Rectal smooth muscle tissue (tissue), 1 donor: ENCODE results near the gene CARS2.

Source experiments
- H3K27ac ChIP-seq: one replicate; pipeline ENCODE4 v1.7.0; 2013; ENCODE audit warnings: low read depth, low read length, inconsistent platforms
- H3K27me3 ChIP-seq: one replicate; pipeline ENCODE4 v1.7.0; 2013; ENCODE audit warnings: low read length; ENCODE audit not compliant: control insufficient read depth, insufficient read depth
- H3K36me3 ChIP-seq: one replicate; pipeline ENCODE4 v1.7.0; 2013; ENCODE audit warnings: low read length; ENCODE audit not compliant: control insufficient read depth, insufficient read depth
- H3K4me1 ChIP-seq: one replicate; pipeline ENCODE4 v1.7.0; 2013; ENCODE audit warnings: low read length; ENCODE audit not compliant: control insufficient read depth, insufficient read depth
- H3K4me3 ChIP-seq: one replicate; pipeline ENCODE4 v1.7.0; 2013; ENCODE audit warnings: low read length
- H3K9ac ChIP-seq: one replicate; pipeline ENCODE4 v1.7.0; 2013; ENCODE audit warnings: low read length

CARS2 gene

GRCh38 chr13:110652231-110652730 is 53.6 kb downstream of the CARS2 start:
- no peak overlapping the region for H3K4me3 ChIP-seq
- H3K36me3 ChIP-seq = peaks cover 7% of the 10 kb centered on the region
- no peaks in the 10 kb centered on the region for H3K4me1 ChIP-seq
- no peak overlapping the region for H3K27ac ChIP-seq
- H3K9ac ChIP-seq = no peak overlapping the region
- H3K27me3 ChIP-seq = no peaks in the 10 kb centered on the region

GRCh38 chr13:110651726-110652230 is 54.1 kb downstream of the CARS2 start:
- Histone ChIP-seq H3K4me1 (no peaks in the 10 kb centered on the region), H3K36me3 (peaks cover 7% of the 10 kb centered on the region), H3K9ac (no peak overlapping the region), H3K4me3 (no peak overlapping the region), H3K27me3 (no peaks in the 10 kb centered on the region), H3K27ac (no peak overlapping the region)

- no peaks in the 10 kb centered on the region for H3K27me3 ChIP-seq
- no peak overlapping the region for H3K4me3 ChIP-seq
- H3K27ac ChIP-seq = no peak overlapping the region
- H3K9ac ChIP-seq = no peak overlapping the region
- peaks cover 7% of the 10 kb centered on the region for H3K36me3 ChIP-seq
- no peaks in the 10 kb centered on the region for H3K4me1 ChIP-seq
These were observed 54.6 kb downstream of the CARS2 start for GRCh38 chr13:110651271-110651670.

DNA sequence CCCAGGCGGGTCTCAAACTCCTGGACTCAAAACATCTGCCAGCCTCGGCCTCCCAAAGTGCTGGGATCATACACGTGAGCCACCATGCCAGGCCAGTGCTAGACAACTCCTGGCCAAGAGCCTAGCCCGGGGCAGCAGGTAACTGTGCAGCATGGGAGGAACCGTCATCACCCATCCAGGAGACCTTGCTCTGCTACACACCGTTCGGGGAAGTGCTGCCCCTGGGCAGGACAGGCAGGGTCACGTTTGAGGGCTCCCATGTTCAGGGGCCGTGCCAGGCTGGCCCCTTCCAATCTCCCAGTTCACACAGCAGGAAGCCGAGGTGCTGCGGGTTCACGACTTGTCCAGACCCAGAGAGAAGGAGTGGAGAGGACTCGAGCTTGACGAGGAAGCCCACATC is 55.5 kb downstream of the CARS2 start:
- H3K27ac ChIP-seq = no peak overlapping the region
- H3K36me3 ChIP-seq = peaks cover 10% of the 10 kb centered on the region
- no peak overlapping the region for H3K4me3 ChIP-seq
- H3K27me3 ChIP-seq = no peaks in the 10 kb centered on the region
- H3K4me1 ChIP-seq = no peaks in the 10 kb centered on the region
- no peak overlapping the region for H3K9ac ChIP-seq

DNA sequence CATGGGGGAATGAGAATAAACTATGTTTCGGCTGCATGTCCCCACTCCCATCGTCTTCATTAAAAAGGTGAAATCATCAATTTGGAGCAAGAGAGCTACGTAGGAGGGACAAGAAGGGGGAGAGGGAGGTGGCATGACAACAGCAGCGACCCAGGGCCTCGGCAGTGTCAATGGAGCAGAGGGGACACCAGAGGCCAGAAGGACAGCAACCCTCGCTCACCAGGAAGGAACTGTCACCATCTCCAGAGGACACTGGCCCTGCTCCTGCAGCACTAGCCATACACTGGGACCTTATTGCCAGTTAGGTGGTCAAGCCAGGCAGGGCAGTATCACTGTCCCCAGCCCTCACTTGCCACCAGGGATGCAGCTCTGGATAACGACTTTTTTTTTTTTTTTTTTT is 56.4 kb downstream of the CARS2 start:
- H3K27me3 ChIP-seq = no peaks in the 10 kb centered on the region
- H3K36me3 ChIP-seq = peaks cover 10% of the 10 kb centered on the region
- H3K27ac ChIP-seq = no peak overlapping the region
- no peak overlapping the region for H3K4me3 ChIP-seq
- no peak overlapping the region for H3K9ac ChIP-seq
- H3K4me1 ChIP-seq = peaks cover 2% of the 10 kb centered on the region

DNA sequence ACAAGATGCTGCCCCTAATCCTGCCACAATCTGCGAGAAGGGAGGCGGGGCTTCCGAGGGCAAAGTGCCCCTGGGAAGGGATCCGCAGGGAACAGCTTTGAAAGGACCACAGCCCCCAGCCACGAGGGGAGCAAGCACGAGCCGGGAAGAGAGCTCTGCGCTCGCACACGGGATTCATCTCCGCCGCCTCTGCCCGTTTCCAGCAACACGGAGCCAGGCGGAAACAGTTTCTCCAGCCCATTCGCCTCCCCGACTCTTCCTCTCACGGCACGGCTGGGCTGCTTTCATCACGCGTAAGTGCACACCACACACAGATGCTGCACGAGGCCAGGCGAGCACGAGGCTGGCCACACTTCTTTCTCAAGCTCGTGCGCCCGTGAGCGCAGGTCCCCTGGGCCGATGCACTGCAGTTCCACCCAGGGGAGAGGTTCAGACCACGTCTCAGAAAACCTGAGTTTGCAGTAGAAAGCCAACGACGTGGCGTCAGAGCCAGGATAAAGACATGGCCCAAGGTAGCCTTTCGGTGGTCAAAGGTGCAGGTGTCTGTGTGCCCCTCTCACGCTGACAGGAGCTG is 57.0 kb downstream of the CARS2 start:
- H3K27ac ChIP-seq = no peak overlapping the region
- no peak overlapping the region for H3K9ac ChIP-seq
- no peaks in the 10 kb centered on the region for H3K27me3 ChIP-seq
- no peak overlapping the region for H3K4me3 ChIP-seq
- H3K4me1 ChIP-seq = peaks cover 6% of the 10 kb centered on the region
- H3K36me3 ChIP-seq = peaks cover 10% of the 10 kb centered on the region

DNA sequence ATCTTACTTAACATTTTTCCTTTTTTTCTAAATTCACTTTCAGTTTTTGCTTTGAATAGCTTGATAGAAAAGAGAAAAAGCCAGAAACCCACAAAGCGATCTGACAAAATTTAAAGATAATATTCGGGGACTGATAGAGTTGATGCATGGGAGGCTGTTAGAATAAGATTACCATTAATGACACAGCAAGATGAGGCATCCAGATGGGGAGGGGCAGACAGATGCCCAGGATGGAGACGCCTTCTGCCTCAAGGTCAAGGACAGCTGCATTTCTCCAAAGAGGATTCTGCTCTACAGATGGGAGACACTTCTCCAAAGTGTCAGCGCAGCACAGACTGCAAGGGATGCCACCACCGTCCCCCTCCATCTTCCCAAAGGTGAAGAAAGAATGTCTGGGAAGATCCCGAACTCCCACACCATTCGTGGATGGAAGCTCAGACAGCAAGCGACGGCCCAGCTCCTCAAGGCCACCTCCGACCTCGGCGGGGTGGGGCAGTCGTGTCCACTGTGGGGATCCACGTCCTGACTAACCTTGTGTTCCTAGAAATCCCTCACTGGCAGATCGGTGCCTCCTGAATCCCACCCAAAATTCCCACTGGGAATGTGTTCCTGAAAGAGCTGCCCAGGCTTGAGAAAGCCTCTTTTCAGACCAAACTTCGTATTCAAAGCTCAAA is 57.6 kb downstream of the CARS2 start:
- no peak overlapping the region for H3K9ac ChIP-seq
- H3K27me3 ChIP-seq = no peaks in the 10 kb centered on the region
- H3K36me3 ChIP-seq = peaks cover 10% of the 10 kb centered on the region
- H3K27ac ChIP-seq = no peak overlapping the region
- H3K4me3 ChIP-seq = no peak overlapping the region
- peaks cover 6% of the 10 kb centered on the region for H3K4me1 ChIP-seq

DNA sequence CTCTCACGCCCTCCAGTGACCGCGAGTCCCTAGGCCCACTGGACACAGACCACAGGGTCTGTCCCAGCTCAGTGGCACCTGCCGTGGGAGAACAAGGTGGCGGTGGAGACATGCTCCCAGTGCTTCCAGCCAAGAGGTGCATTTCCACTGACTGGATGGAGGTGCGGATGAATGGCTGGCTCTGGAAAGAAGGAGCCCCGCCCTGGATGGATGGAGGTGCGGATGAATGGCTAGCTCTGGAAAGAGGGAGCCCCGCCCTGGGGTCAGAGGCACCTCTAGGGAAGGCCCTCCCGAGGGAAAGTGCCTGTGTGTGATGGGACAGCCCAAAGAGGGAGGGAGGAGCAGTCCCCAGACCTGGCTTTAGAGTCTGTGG is 58.6 kb downstream of the CARS2 start:
- Histone ChIP-seq H3K27me3 (no peaks in the 10 kb centered on the region), H3K4me3 (no peak overlapping the region), H3K27ac (no peak overlapping the region), H3K4me1 (peaks cover 6% of the 10 kb centered on the region), H3K9ac (no peak overlapping the region), H3K36me3 (peaks cover 10% of the 10 kb centered on the region)

DNA sequence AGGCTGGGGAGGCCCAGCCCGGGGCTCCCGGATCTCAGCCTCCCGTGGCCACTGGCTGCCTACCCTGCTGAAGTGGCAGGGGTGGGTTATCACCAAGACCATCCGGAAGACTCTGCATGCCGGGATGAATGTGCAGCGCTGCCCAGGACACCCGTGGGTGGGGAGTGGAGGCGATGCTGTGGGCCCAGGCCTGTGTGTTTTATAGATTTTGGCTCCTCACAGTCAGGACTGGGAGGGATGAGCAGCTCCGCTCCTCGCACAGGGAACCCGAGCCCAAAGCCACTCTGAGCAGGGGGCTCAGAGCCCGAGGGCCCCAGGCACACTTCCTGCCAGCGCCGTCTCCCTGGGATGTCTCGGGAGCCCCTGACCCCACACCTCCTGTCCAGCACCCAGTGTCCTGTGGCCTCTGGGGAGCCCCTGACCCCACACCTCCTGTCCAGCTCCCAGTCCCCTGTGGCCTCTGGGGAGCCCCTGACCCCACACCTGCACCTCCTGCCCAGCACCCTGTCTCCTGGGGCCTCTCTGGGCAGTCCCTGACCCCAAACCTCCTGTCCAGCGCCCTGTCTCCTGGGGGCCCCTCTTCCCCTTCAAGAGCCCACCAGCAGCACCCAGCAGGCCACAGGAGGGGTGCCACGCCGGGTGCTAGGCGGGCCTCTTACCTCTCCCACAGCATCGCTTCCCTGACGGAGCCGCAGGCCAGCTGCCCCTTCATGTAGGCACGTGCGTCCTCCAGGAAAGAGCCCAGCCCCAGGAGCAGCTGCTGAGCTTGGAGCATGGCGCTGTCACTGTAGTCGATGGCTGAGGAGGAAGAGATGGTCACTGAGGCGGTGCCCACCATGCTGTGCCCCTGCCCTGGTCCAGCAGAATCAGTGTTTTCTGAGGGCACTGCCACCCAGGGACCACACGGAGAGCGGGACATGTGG is 59.2 kb downstream of the CARS2 start:
- Histone ChIP-seq H3K27ac (no peak overlapping the region), H3K36me3 (peaks cover 10% of the 10 kb centered on the region)

DNA sequence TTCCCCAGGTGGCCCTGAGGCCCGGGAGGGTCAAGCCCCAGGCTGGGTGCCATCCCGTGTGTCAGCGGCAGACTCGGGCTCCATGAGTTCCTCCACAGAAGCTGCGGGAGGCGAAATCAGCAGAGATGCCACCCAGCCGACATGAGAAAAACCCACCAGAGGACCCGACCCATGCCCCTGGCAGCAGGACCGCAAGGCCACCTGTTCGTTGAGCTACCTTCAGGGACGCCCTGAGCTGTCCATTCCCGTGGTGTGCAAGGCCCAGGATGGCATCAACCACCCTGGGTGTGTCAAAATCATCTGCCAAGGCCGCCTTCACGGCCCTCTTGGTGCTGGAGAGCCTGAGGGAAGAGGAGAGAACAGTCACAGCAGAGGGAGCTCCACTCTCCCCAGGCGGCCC is 60.2 kb downstream of the CARS2 start:
- peaks cover 15% of the 10 kb centered on the region for H3K4me1 ChIP-seq
- no peaks in the 10 kb centered on the region for H3K27me3 ChIP-seq
- peaks cover 16% of the 10 kb centered on the region for H3K36me3 ChIP-seq
- no peak overlapping the region for H3K9ac ChIP-seq
- H3K27ac ChIP-seq = peak overlapping the region; percentile 18
- no peak overlapping the region for H3K4me3 ChIP-seq

More for the DNA sequence above, 59.2 kb downstream of the CARS2 start:
- H3K4me1 ChIP-seq = peaks cover 6% of the 10 kb centered on the region
- H3K4me3 ChIP-seq = no peak overlapping the region
- H3K9ac ChIP-seq = no peak overlapping the region
- H3K27me3 ChIP-seq = no peaks in the 10 kb centered on the region

DNA sequence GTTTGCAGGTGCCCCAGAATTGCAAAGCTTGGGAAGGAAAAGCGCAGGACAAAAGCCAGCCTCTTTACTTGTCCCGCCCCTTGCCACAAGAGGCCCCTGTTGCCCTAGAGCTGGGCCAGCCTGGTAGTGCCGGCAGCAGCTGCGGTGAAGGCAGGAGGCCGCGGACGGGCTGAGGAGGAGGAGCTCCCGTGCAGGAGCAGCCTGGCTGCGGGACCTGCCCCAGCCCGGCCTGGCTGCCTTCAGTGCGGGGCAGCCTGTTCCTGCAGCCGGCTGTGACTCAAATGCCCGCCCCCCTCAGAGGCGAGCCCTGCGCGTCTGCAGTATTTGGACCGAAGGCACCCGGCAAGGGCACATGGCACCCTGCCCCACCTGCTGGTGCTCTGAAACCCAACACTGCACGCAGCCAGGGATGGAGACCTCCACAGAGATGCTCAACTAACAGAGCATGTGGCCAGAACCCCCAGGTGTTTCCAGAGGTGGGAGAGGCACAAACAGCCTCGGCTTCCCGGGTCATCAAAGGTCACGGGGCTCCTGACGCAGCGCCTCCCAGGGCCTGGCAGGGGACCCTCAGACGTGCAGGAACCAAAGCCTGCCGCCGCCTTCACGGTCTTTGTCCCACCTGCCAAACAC is 60.9 kb downstream of the CARS2 start:
- H3K4me1 ChIP-seq = peaks cover 17% of the 10 kb centered on the region
- no peak overlapping the region for H3K9ac ChIP-seq
- H3K4me3 ChIP-seq = no peak overlapping the region
- peak overlapping the region; percentile 48 for H3K27ac ChIP-seq
- peaks cover 10% of the 10 kb centered on the region for H3K36me3 ChIP-seq
- H3K27me3 ChIP-seq = no peaks in the 10 kb centered on the region
